ENCODE results near the gene ENTPD1.

DNA sequence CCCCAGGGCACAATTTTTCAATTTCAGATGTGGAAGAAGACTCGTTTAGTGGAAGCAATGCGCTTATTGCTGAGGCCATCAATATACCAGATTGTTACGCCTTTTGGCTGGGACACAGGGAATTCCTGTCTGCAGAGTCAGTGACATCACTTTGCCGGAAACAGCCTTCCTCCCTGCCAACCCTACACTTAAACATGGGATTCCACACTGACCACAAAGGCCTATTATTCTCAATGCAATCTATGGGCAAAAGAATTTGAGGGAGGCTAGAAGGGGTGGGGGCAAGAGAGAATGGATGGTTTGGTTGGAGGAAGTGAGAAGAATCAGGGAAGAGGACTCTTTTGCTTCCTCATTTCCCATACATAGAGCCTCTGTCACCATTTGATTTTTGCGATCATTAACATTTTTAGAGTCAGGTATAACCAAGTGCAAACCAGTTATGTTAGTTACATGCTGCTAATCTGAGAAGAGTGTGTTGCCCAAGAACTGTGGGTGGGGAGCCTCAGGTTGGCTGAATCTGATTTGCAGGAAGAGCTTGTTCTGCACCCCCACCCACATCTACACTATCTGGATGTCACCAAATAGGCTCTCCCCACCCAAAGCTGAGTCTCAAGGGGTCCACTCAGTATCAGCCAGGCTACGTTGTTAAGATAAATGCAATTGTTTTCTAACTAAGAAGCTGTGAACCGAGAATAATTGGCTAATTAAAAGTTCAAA is 58.2 kb downstream of the ENTPD1 start:
- TF ChIP-seq, protein P1, sequence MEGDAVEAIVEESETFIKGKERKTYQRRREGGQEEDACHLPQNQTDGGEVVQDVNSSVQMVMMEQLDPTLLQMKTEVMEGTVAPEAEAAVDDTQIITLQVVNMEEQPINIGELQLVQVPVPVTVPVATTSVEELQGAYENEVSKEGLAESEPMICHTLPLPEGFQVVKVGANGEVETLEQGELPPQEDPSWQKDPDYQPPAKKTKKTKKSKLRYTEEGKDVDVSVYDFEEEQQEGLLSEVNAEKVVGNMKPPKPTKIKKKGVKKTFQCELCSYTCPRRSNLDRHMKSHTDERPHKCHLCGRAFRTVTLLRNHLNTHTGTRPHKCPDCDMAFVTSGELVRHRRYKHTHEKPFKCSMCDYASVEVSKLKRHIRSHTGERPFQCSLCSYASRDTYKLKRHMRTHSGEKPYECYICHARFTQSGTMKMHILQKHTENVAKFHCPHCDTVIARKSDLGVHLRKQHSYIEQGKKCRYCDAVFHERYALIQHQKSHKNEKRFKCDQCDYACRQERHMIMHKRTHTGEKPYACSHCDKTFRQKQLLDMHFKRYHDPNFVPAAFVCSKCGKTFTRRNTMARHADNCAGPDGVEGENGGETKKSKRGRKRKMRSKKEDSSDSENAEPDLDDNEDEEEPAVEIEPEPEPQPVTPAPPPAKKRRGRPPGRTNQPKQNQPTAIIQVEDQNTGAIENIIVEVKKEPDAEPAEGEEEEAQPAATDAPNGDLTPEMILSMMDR (IDR thresholded peaks at IDR 0.05; ENCODE audit: low read depth, low read length) = no peak
- no peak for TF ChIP-seq EZH2phosphoT487 (IDR thresholded peaks at IDR 0.05; ENCODE audit: low read depth)
